Bone marrow (tissue), 2 donors: ENCODE measurements around the gene TRIM31.

Experiments
- DNase-seq, 2 donors: peaks; one replicate each; lab custom pipeline; 2025; lab: John Stamatoyannopoulos, UW

TRIM31 gene

GRCh38 chr6:30113841-30114240 is 951 bp upstream of the TRIM31 start:
- no peak for DNase-seq

GRCh38 chr6:30112402-30112994 is 392 bp downstream of the TRIM31 start:
- DNase-seq = no peak

GRCh38 chr6:30111266-30111856 is 1.5 kb downstream of the TRIM31 start:
- no peak for DNase-seq

- DNase-seq = no peak
Observed at GRCh38 chr6:30104661-30105060, 8.2 kb downstream of the TRIM31 start.

GRCh38 chr6:30103872-30104179 is 9.1 kb downstream of the TRIM31 start:
- DNase-seq = no peak

GRCh38 chr6:30102970-30103871 is 9.7 kb downstream of the TRIM31 start:
- DNase-seq = peak; percentile 55 to 85

- peak in 1 of 2 donors; percentile 55 for DNase-seq
Observed at GRCh38 chr6:30102414-30102969, 10.4 kb downstream of the TRIM31 start.

- peak in 1 of 2 donors; percentile 55 for DNase-seq
Observed at GRCh38 chr6:30101444-30102413, 11.2 kb downstream of the TRIM31 start.

GRCh38 chr6:30100585-30101443 is 12.1 kb downstream of the TRIM31 start:
- DNase-seq = no peak

GRCh38 chr6:30100154-30100553 is 12.7 kb downstream of the TRIM31 start:
- no peak for DNase-seq

GRCh38 chr6:30097902-30098768 is 14.8 kb downstream of the TRIM31 start:
- DNase-seq = no peak

GRCh38 chr6:30096829-30097228 is 16.1 kb downstream of the TRIM31 start:
- DNase-seq = no peak

GRCh38 chr6:30093951-30094661 is 18.8 kb downstream of the TRIM31 start:
- DNase-seq = no peak

- DNase-seq = no peak
Observed at GRCh38 chr6:30092852-30093543, 19.9 kb downstream of the TRIM31 start.

- DNase-seq = no peak
Observed at GRCh38 chr6:30091577-30092381, 21.1 kb downstream of the TRIM31 start.

- no peak for DNase-seq
Observed at GRCh38 chr6:30087876-30088275, 25.0 kb downstream of the TRIM31 start.

GRCh38 chr6:30077218-30077617 is 35.7 kb downstream of the TRIM31 start:
- DNase-seq = no peak
